Hypothalamus (tissue), 51 donors: ENCODE results near the gene GPI.
"Not testable (repeated sequence)": the region's sequence is repeated elsewhere in the genome, so short reads cannot be mapped to it uniquely, and the experiment has no call there.

Source experiments
- DNase-seq, 51 donors: peaks; one replicate each; lab custom pipeline; 2025; lab: John Stamatoyannopoulos, UW

Gene GPI

DNA sequence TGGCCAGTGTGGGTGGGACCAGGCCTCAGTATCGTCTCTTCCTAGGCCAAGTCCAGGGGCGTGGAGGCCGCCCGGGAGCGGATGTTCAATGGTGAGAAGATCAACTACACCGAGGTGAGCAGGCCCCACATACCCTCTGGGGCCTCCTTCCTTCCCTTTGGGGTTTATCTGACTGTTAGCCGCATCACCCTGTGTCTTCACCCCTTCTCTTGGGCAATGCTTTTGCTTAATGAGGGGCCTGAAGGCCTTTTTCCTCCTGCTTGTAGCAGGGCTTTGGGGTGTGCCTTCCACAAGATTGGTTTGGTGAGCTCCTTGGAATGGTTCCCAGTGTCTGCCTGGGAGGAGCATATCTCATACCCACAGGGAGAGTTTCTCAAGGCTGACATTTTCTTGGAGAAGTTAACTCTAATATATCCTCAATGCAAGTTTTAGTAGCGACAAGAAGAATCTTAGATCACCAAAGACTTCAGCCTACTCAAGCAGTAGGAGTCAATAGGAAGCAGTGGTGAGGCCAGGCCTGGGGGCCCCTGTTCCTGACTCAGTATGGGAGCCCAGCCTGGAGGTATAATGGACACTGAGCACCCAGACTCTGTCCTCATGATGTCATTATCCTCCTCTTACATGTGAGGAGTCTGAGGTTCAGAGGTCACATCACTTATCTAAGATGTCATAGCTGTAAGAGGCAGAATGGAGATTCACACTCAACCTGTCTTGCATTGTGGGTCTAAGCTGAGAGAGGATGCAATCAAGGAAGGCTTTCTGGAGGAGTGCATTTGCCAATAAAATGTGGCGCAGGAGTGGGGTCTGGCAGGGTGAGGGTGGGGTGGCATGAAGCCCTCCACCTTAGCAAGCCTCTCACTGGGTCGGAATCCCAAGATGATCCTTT, 2.0 kb downstream of the GPI start:
- no peak for DNase-seq

DNA sequence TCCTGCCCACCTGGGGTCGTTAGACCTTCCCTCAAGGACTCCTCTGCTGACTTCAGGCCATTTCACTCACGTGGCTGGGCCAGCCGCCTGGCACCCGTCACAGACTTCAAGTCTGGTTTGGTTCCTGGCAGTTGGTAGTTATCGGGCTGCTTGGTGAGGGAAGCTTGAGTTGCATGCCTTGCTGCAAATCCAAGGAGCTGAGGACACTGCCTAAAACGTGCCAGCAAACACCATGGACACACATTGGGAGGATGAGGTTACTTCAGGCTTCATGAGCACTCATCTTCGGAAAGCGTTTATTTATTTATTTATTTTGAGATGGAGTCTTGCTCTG, 2.6 kb downstream of the GPI start:
- DNase-seq: no peak

DNA sequence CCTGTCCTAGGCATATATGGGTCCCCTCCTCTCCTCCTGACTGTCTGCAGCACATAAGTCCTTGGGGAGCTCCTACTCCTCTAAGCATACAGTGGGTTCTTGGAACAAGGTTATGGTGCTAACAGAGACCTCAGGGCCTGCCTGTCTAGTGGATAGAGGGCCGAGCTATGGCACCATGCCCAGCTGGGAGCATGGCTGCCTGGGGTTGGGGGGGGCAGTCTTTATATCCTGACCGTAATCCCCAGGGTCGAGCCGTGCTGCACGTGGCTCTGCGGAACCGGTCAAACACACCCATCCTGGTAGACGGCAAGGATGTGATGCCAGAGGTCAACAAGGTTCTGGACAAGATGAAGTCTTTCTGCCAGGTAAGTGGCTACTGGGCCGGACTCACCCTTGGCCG, 3.3 kb downstream of the GPI start:
- no peak for DNase-seq

DNA sequence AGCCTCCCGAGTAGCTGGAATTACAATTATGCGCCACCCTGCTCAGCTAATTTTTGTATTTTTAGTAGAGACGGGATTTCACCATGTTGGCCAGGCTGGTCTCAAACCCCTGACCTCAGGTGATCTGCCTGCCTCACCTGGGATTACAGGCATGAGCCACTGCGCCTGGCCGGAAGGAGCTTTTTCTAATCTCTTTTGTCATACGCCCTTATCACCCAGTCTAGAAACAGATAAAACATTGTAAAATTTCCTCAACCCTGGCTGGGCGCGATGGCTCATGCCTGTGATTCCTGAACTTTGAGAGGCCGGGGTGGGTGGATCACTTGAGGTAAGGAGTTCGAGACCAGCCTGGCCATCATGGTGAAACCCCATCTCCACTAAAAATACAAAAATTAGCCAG, 4.2 kb downstream of the GPI start:
- not testable (repeated sequence) for DNase-seq

DNA sequence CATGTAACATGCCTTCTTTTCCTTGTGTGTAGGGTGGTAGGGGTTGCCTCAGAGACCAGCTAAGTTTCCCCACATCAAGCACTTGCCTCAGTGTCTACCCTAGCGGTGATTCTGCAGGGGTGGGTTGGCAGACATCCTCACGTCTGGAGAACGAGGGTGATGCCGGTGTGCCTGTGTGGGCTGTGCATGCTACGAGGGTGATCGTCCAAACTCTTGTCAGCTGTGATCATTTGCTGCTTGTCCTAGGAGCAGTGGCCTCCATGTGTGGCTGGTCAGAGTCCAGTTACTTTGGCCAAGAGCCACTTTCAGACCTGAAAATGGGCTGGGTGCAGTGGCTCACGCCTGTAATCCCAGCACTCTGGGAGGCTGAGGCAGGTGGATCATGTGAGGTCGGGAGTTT, 5.1 kb downstream of the GPI start:
- DNase-seq: no peak

DNA sequence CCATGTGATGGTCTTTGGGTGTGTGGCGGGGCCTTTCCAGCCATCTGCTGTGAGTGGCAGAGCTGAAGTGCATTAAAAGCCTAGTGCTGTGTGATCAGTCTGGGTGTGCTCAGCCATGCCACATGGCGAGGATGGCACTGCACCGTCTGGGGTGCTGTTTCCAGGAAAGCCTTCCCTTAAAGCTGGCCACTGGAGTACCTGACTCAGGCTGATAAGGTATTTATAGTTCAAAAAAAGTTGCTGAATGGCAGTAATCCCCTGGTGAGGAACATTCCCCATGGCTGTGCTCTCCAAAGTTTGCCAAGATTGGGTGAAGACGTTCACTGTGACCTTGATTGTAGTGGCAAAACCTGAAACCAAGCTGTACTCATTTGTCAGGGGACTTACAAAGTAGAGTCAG, 6.0 kb downstream of the GPI start:
- no peak for DNase-seq

DNA sequence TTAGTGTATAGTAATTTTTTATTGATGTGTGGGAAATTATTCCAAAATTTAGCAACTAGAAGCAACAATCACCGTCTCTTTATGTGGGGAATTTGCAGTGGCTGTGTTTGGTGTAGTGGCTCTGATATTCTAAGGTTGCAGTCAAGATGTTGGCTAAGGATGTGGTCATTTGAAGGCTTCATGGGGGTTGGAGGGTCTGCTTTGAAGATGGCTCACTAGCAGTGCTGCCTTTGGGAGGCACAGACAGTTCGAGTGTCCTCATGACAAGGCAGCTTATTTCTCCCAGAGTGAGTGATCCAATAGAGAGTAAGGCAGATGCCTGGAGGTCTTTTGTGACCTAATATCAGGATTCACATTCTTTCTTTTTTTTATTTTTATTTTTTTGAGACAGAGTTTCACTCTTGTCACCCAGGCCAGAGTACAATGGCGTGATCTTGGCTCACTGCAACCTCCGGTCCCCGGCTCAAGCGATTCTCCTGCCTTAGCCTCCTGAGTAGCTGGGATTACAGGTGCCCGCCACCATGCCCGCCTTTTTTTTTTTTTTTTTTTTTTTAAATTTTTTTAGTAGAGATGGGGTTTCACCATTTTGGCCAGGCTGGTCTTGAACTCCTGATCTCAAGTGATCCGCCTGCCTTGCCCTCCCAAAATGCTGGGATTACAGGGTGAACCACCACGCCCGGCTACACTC, 8.7 kb downstream of the GPI start:
- DNase-seq: no peak

DNA sequence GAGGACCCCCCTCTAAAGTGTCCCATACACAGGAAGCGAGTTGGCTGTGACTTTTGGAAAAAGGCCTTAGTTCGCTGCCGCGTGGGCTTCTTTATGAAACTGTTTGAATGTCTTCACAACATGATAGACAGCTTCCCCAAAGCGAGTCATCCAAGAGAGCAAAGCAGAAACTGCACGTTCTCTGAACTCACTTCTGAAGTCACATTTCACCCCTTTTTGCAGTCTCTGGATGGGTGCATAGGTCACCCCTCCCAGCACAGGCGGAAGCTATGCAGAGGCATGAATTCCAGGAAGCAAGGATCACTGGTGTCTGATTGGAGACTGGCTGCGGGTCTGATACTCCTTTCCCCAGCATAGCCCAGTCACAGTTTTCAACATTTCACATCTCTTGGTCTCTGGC, 10.6 kb downstream of the GPI start:
- no peak for DNase-seq

DNA sequence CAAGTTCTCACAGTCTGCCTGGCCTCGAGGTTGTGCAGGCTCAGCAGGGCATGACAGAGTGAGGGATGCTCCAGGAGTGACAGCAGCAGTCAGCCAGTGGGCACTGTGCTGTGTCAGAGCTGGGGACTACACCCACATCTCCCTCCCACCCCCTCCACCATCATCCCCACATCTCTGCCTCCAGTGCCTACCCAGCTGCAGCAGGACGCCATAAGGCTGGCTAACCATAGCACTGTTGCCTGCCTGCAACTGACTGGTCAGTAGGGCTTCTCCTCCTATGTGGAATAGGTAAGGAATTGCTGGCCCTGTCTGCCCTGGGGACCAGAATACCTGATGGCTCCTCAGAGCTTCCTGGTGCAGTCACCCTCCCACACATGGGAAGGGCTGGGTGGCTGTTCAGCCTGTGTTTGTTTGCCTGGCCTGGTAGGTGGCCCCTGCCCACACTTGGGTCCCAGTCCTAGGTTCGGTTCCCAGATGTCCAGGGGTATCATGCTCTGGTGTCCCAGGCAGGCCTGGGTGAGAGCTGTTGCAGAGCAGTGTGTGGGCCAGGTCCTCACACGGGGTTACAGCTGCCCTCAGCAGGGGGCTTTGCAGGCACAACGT, 15.7 kb downstream of the GPI start:
- DNase-seq: no peak

DNA sequence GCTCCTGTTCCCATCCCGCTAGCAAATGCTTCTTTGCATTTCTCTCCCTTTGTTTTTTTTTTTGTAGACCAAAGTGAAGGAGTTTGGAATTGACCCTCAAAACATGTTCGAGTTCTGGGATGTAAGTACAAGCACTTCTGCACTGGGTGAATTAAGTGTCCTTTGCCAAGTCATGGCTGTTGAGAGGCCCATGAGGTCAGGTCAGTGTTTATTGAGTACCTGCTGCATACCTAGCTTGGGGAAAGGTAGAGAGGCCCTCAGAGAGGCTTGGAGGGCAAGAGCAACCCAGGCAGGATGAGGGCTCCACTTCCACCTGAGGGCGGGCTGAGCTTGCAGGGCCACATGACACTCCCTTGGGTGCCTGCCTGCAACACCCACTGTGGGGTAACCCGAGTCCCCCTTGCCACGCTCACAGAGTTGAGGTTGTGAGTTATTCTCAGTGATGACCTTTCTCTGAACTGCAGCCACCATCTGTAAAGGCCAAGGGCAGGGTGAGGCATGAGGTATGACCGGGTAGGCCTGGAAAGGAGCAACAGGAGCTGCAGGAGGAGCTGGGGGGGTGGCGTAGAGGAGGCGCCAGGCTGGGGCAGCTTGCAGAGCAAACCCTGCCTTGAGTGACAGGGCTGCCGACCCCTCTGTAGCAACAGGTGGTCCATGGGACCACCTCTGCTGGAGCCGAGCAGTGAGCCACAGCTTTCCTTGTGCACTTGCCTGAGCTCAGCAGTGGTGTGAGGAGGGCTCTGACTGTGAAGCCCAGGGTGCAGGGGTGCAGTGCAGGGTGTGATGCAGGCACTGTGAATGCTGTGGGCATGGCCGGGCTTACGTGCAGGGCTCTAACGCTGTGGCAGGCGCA, 16.6 kb downstream of the GPI start:
- DNase-seq: no peak

DNA sequence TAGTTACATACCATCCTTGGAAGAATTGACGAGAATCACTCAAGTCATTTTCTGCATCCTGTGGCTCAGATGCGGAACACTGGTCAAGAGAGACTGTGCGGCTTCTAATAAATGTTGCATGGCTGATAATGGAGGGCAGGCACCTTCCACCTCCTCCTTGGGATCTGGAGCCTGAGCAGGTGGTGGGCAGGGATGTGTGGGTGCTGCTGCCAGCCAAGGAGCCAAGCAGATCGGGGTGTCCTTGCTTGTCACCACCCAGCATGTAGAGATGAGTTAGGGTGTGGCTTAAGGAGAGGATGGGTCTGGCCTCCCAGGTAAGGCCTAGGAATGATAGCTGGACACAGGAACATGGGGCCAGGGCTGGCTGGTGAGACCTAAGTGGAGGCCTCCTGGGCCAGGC, 17.5 kb downstream of the GPI start:
- DNase-seq: no peak

DNA sequence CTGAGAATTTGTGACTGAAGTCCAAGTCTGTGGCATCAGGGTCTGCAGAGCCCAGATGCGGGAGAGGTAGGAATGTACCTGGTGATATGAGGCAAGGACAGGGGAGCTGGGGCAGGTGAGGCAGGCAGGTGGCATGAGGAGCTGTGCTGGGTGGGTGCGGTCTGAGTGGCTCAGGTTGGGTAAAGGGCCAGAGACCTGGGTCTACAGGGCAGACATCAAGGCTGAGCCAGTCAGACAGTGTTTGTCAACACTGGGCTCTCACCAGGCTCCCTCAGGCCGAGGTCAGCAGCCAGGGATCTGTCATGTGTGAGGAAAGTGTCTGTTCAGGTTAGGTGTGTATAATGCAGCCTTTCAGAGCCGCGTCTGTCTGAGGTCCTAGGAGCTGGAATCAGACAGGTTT, 18.6 kb downstream of the GPI start:
- no peak for DNase-seq

DNA sequence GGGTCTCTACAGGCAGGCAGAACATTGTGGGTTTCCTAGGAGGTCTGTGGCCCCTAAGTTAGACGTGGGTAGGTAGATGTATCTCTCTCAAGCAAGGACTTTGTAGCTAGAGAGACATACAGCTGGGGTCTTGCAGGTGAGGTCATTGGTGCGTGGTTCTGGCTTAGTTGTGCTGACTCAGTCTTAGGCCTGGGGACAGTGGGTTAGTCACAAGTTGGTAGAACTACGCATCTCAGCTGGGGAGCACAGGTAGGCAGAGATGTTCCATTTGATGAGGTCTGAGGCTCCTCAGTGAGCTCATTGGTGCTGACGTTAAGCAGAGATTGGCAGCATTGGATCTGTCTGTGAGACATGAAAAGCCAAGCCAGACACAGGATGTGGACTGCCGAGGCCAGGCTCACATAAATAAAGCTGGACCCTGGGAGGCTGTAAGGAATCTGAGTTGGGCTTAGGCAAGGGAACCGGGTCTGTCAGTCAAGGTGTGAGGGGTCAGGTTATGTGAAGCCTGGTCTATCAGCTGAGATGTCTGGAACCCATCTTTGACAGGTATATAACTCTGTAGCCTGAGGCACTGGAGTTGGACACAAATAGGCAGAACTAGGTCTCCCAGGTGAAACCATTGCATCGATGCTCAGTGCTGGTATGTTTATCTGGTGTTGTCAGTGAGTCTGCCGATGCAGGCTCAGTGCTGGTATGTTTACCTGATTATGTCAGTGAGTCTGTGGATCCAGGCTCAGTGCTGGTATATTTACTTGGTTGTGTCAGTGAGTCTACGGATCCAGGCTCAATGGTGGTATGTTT, 21.8 kb downstream of the GPI start:
- no peak for DNase-seq

DNA sequence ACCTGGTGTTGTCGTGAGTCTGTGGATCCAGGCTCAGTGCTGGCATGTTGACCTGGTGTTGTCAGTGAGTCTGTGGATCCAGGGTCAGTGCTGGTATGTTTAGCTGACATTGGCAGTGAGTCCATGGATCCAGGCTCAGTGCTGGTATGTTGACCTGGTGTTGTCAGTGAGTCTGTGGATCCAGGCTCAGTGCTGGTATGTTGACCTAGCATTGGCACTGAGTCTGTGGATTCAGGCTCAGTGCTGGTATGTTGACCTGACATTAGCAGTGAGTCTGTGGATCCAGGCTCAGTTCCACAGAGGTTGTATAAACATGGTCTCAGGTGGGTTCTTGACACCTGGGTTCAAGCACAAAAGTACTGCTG, 22.4 kb downstream of the GPI start:
- no peak for DNase-seq

DNA sequence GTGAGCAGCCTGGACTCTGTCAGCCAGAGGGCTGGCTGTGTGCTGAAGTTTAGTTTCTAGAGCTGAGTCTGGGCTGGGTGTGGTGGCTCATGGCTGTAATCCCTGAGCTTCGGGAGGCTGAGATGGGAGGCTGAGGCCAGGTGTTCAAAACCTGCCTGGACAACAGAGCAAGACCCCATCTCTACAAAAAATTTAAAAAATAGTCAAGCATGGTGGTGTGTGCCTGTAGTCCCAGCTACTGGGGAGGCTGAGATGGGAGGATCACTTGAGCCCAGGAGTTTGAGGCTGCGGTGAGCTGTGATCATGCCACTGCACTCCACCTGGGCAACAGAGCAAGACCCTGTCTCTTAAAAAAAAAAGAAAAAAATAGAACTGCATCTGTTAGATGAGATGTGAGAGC, 23.7 kb downstream of the GPI start:
- DNase-seq: not testable (repeated sequence)

DNA sequence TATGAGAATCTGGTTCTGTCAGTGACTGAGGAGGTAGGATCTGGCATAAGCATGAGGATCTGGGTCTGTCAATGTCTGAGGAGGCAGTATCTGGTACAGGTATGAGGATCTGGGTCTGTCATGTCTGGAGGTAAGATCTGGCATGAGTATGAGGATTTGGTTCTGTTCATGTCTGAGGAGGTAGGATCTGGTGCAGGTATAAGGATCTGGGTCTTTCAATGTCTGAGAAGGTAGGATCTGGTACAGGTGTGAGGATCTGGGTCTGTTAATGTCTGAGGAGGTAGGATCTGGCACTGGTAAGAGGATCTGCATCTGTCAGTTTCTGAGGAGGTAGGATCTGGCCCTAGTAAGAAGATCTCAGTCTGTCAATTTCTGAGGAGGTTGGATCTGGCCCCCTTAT, 26.8 kb downstream of the GPI start:
- no peak for DNase-seq

DNA sequence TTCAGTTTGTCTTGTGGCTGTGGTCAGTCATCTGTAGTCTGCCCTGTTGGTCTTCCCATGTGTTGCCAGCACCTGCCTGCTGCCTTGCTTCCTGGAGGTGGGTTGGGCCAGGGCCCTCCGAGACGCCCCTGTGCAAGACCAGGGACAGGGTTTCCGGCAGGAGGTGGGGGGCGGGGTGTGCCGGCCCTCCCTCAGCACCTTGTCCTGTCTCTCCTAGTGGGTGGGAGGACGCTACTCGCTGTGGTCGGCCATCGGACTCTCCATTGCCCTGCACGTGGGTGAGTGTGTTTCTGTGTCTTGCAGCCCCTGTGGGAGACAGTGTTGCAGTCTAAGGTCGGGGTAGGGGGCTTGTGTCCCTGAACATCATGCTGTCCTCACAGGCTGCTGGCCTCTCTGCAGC, 28.0 kb downstream of the GPI start:
- DNase-seq: no peak

DNA sequence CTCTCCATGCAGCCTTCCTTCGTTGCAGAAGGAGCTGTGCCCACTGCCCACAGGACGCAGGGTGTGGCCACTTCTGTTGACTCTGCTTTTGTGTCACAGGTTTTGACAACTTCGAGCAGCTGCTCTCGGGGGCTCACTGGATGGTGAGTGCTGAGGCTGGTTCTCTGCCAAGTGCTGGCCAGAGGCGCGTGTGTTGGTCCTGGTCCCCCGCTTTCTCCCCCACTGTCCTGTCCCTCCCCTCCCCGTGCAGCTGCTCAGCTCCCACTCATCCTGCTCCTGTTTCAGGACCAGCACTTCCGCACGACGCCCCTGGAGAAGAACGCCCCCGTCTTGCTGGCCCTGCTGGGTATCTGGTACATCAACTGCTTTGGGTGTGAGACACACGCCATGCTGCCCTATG, 28.6 kb downstream of the GPI start:
- peak in 1 of 51 donors; percentile 35 for DNase-seq

DNA sequence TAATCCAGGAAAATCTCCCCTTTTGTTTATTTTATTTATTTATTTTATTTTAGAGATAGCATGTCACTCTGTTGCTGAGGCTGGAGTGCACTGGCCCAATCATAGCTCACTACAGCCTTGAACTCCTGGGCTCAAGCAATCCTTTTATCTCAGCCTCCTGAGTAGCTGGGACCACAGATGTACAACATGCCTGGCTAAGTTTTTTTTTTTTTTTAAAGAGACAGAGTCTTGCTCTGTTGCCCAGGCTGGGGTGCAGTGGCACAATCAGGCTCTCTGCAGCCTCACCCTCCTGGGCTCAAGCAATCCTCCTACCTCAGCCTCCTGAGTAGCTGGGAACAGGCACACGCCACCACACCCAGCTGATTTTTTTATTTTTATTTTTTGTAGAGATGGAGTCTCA, 32.9 kb downstream of the GPI start:
- DNase-seq: no peak

DNA sequence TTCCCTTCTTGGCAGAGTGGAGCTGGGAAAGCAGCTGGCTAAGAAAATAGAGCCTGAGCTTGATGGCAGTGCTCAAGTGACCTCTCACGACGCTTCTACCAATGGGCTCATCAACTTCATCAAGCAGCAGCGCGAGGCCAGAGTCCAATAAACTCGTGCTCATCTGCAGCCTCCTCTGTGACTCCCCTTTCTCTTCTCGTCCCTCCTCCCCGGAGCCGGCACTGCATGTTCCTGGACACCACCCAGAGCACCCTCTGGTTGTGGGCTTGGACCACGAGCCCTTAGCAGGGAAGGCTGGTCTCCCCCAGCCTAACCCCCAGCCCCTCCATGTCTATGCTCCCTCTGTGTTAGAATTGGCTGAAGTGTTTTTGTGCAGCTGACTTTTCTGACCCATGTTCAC, 34.9 kb downstream of the GPI start:
- no peak for DNase-seq
